HG02840 (cell line): ENCODE results near the gene RNF113B.

Experiments
- ATAC-seq: cut with Tn5 transposase; IDR thresholded peaks from one replicate; pipeline ENCODE4 v1.9.1; 2021; ENCODE audit warnings: mild to moderate bottlenecking, moderate library complexity, moderate number of reproducible peaks; ENCODE audit not compliant: unreplicated experiment, low FRiP score

The RNF113B gene

GRCh38 chr13:98176777-98177608 lies at the start of gene RNF113B:
Gene RNF113B (minus strand): TSS chr13:98177269. CDS start chr13:98177236, 33 bp downstream.
- ATAC-seq: no peak

- ATAC-seq: no peak
Measured at GRCh38 chr13:98226496-98226895, 49.4 kb upstream of the RNF113B start.

GRCh38 chr13:98225036-98225940 lies 48.2 kb upstream of the RNF113B start:
- ATAC-seq: no peak

GRCh38 chr13:98224557-98224956 lies 47.5 kb upstream of the RNF113B start:
- ATAC-seq: no peak

GRCh38 chr13:98223741-98224140 lies 46.7 kb upstream of the RNF113B start:
- no peak for ATAC-seq

GRCh38 chr13:98222816-98223215 lies 45.7 kb upstream of the RNF113B start:
- no peak for ATAC-seq

GRCh38 chr13:98222081-98222554 lies 45.0 kb upstream of the RNF113B start:
- no peak for ATAC-seq

- no peak for ATAC-seq
Measured at GRCh38 chr13:98221234-98221633, 44.2 kb upstream of the RNF113B start.

- ATAC-seq: no peak
Measured at GRCh38 chr13:98220271-98220791, 43.3 kb upstream of the RNF113B start.

- ATAC-seq: no peak
Measured at GRCh38 chr13:98219685-98220084, 42.6 kb upstream of the RNF113B start.

GRCh38 chr13:98217597-98217996 lies 40.5 kb upstream of the RNF113B start:
- no peak for ATAC-seq

GRCh38 chr13:98216711-98217285 lies 39.7 kb upstream of the RNF113B start:
- ATAC-seq: no peak

- ATAC-seq: no peak
Measured at GRCh38 chr13:98216135-98216565, 39.1 kb upstream of the RNF113B start.

- no peak for ATAC-seq
Measured at GRCh38 chr13:98215508-98215907, 38.4 kb upstream of the RNF113B start.

GRCh38 chr13:98214707-98215106 lies 37.6 kb upstream of the RNF113B start:
- no peak for ATAC-seq

GRCh38 chr13:98214008-98214643 lies 37.1 kb upstream of the RNF113B start:
- no peak for ATAC-seq

GRCh38 chr13:98213354-98213753 lies 36.3 kb upstream of the RNF113B start:
- ATAC-seq: no peak

GRCh38 chr13:98212763-98213162 lies 35.7 kb upstream of the RNF113B start:
- no peak for ATAC-seq

GRCh38 chr13:98208606-98209005 lies 31.5 kb upstream of the RNF113B start:
- ATAC-seq: no peak

- ATAC-seq: no peak
Measured at GRCh38 chr13:98207416-98207815, 30.3 kb upstream of the RNF113B start.
